Colon (tissue), 2 donors: ENCODE results near the gene CELA1.

ENCODE experiments used
- FAIRE-seq: peaks from 2 replicates; lab custom pipeline; 2012; peaks lifted over from hg19 to GRCh38; lab: Jason Lieb, UNC
- donor health status: control.
- donor health status: control.

CELA1 gene

DNA sequence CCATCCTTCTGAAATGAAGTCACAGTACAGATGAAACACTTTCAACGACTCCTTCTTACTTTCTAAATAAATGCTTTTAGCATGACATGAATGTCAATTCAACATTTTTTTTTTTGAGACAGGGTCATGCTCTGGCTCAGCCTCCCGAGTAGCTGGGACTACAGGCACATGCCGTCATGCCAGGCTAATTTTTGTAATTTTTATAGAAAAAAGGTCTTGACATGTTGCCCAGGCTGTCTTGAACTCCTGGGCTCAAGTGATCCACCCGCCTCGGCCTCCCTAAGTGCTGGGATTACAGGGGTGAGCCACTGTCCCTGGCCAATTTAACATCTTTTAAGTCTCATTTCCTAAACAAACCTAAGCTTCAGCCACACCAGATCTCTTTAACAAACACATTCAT lies 28.4 kb upstream of the CELA1 start:
- FAIRE-seq: no peak

DNA sequence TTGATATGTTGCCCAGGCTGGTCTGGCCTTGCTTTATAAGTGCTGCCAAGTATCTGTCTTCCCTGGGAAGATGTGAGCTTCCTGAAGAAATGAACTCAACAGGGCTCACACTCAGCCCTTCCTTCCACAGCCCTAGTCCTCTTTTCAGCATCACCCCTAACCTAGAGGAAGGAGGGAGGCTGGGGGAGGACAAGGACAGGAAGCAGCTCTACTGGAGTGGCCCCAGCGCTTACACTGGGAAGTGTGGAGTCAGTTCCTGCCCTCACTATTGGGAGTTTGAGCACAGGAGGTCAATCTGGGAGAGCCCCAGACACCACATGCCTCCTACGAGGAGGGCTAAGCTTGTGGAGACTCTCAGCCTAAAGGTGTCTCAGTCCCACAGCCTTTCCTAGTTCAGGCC lies 27.9 kb upstream of the CELA1 start:
- no peak for FAIRE-seq

DNA sequence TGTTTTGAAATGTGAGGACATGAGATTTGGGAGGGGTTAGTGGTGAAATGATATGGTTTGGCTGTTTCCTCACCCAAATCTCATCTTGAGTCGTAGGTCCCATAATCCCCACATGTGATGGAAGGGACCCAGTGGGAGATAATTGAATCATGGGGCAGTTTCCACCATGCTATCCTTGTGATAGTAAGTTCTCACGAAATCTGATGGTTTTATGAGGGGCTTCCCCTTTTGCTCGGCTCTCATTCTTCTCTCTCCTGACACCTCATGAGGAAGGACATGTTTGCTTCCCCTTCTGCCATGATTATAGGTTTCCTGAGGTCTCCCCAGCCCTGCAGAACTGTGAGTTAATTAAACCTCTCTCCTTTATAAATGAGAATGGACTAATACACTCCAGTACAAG lies 26.7 kb upstream of the CELA1 start:
- no peak for FAIRE-seq

DNA sequence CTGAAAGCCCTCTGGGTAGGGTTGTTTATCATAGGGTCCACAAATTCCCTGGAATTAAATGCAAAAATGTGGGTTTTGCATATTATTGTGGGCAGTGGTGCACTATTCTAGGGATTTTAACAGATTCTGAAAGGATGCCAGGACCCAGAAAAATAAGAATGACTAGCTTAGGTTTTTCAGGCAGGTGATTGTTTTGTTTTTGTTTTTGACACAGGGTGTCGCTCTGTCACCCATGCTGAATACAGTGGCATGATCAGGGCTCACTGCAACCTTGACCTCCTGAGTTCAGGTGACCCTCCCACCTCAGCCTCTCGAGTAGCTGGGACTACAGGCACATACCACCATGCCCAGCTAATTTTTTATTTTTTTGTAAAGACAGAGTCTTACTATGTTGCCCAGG lies 25.5 kb upstream of the CELA1 start:
- FAIRE-seq: no peak

DNA sequence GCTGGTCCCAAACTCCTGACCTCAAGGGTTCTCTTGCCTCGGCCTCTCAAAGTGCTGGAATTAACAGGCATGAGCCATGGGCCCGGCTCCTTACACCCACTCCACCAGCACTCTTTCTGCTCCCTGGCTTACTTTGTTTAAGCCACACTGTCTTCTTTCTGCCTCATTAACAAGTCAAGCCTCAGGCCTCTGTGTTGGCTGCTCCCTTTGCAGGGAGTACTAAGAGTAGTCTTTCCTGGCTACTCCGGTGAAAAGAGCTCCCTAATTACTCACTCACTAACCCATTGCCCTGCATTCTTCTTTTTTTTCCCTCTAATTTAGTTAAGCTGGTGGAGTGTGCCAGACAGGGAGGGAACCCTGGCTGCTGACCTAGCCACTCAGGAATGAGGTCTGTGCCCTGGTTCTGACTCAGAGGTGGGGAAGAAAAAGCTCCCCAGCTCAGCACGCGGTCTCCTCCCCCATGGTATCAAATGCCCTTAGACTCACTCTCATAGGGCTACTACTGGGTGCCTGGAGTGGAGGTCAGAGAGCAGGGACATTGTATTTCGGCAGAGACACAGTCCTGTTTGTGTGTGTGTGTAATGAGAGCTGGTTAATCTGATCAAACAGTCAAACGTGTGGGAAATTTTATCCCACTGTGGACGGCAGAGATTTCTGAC lies 24.9 kb upstream of the CELA1 start:
- FAIRE-seq: no peak

DNA sequence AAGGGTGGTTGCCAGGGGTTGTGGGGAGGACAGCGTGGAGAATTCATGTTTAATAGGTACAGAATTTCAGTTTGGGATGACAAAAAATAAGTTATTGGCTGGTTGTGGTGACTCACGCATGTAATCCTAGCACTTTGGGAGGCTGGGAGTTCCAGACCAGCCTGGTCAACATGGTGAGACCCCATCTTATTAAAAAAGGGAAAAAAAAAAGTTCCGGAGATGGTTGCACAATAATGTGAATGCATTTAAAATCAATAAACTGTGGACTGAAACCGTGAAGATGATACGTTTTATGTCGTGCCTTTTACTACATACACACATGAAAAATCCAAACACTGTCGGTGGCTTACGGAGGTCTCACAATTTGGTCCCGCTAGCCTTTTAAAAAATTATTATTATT lies 24.2 kb upstream of the CELA1 start:
- no peak for FAIRE-seq

DNA sequence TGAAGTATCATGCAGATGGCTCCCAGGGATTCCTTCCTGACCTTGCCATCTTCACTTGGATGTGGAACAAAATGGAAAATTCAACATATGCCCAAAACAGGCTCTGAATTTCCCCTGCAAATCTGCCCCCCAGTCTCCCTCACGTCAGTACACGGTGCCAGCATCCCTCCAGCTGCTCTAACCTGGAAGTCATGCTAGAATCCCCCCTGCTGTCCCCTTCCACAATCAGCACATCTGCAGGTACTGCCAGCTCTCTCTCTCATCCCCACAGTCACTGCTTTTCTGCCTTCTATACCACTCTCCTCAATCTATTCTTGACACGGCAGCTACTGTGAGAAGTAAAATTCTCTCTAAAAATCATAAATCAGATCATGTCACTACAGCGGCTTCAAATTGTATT lies 23.1 kb upstream of the CELA1 start:
- FAIRE-seq: no peak

DNA sequence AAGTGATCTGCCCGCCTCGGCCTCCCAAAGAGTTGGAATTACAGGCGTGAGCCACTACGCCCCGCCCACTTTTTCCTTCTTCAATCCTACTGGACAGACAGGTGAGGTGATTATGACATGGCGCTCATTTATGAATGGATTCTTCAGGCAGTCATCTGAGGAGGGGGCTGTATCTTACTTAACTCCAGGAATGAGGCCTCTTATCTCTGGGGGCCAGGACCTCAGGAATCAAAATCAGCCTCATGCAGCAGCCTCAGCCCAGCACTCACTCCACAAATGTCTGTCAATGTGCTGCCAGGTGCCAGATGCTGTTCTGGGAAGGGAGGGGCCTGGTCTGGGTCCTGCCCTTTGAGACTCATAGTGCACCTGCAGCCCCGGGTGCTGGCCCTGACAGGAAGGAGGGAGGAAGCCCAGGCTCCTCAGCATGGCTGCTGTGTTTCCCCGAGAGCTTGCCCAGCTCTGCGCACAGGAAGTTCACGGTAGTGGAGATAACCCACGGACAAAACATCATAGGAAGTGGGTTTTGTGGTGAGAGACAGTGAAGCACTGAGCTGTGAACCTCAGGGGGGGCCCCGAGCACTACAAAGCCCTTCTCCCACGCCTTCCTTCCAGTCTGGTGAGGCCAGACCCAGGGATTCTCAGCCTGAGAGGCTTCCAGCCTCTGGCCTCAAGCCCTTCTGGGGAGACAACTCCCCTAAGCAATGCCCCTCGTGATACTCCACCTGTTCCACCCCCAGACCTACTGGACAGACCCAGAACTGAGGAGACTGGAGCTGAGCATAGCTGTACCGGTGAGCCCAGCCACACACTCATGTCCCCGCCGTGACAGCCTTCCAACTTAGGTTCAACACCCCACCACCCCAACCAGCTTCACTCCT lies 22.4 kb upstream of the CELA1 start:
- no peak for FAIRE-seq

DNA sequence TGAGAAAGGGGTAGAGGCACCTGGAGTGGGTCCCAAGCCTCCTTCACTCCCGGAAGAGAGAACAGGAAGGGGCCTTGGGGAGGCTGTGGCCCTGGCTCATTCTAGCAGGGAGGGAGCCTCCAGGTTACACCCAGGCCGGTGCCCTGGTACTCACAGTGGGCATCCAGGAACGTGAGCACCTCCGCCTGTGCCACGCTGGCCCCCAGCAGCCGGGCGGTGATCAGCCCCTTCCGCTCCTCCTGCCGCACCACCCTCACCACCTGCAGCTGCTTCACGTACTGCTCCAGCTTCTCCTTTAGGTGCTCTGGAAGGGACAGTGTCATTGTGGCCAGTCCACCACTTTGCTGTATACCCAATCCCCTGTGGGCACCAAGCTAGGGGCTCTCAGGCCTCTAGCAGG lies 18.8 kb upstream of the CELA1 start:
- no peak for FAIRE-seq

DNA sequence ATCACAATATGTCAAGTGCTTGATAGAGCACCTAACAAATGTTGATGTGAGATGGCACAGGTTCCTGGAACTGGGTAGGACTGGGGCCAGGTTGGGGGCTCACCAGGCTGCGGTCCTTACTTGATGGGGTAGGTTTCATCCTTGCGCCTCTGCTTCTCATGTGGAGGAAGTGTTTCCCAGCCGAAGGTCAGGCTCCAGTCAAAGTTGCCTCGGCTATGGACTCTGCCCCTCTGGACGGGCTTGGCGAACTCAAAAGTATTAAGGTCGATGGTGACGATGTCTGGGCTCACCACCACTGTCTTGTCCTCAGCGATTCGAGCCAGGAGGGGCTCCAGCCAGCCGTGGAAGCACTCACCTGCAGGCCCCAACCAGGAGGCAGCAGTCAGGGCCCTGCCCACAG lies 17.5 kb upstream of the CELA1 start:
- no peak for FAIRE-seq

DNA sequence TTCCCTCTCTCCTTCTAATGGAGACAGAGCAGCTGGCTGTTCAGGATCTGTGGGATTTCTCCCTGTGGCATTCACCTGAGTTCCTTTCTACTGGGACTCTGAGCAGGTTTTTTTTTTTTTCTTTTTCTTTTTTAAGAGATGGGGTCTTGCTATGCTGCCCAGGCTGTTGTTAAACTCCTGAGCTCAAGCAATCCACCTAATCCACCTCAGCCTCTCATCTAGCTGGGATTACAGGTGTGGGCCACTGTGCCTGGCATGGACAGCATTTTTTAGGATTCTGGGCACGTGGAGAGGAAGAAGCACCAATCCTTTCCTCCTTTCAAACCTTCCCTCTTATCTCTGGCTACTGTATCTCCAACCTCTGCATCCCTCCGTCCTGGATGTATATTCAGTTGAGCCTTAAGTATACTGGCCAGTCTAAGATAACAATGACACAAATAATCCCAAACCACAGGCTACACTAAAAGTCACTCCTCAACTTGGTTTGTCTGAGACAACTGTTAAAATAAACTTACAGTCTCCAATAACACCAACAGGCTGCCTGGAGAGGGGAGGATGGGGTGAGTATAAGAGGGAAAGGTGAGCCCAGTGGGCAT lies 16.4 kb upstream of the CELA1 start:
- no peak for FAIRE-seq

DNA sequence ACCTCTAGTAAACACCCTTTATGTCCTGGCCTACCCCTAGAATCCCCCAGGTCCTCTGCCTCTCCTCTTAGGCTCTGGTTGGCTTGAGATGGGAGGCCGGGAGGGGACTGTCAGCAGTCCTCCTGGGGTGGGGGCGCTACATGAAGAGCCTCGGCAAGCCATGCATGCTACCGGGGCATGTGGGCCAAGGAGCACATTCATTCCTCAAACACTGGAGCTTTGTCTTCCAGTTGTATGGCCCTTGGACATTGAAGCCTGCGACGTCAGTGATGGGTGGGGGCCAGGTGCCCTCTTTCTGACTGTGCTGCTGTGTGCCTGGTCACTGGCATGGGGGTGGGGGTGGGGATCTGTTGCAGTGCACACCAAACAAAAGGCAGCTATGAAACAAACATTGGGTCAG lies 15.8 kb upstream of the CELA1 start:
- FAIRE-seq: no peak

DNA sequence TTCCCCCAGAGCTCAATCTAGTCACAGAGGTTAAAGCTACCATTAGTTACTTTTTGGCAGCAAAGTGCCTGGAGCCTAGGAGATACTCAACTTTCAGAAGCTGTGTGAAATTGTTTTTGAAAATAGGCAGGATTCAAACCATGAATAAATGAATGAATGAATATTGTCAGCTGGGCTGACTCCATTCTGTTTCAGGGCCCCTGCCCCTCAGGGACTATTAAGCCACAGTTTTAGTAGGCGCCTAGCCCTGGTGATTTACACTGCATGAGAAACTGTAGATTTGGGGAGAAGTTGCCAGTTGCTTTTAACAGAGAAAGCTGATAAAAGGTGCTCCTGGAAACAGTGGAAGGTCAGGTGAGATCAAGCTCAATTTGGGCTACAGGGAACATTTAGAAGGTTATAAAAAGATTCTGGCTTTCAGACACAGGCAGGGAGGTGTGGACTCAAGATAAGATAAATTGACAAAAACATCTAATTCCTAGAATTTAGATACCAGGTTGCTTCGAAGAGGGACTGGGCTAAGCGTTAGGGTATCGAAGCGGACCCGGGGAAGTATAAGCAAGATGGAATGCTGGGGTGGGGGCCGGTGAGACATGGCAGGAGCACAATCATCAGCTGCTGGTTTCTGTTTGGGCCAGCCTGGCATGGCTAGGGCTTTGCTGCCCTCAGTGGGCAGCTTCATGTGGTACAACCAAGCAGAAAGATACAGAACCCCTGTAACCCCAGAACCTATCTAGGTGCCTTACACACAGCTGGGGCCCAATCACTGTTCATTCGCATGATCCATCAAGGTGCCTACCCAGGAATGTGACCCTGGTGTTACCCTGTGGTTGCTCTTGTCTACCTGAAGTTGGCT lies 14.9 kb upstream of the CELA1 start:
- no peak for FAIRE-seq

DNA sequence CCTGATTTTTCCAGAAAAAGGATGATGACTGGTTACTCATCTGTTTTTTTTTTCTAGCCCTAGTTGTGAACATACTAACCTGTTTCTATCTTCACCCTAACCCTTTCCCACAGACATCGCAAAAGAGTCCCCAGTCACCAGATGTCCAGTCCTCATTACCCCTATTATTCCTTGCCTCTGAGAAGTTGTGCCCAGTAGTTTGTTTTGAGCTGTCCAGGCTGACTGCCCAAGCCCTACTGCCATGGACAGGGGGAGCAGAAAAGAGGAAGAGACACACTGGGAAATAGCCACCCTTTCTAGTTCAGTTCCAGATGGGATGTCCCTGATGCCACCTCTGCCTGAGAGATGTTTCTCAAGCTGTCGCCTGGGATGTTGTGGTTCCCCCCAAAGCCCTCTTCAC lies 13.8 kb upstream of the CELA1 start:
- FAIRE-seq: no peak

DNA sequence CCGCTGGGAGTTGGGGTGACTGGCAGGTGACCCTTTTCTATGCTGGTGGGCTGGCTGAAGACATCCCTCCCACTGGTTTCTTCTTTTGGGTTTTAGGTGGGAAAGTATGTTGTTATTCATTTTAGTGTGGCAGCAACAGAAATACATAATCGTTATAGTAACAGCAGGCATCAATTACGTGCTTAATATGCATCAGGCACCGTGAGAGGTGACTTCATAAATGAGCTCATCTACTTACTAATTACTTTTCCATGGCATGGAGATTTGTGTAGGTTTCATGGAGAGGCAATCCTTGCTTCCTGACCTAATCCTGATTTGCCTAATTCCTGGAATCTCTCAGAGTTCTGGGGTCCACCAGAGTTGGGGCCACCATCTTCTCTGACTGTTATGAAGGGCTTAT lies 13.4 kb upstream of the CELA1 start:
- FAIRE-seq: no peak

DNA sequence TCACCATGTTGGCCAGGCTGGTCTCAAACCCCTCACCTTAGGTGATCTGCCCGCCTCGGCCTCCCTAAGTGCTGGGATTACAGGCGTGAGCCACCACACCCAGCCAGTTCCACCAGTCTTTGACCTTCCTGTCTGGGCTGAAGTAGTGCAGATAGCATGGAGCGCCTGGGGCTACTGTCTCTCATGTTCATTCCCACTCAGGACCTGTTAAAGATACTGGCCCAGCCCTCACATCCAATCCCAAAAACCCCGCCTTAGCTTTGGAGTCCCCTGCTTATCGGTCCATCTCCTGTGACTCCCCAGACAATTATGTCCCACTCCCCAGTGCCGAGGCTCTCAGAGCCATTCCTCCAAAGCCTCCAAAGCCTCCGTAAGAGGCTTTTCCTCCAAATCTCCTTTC lies 12.0 kb upstream of the CELA1 start:
- no peak for FAIRE-seq

DNA sequence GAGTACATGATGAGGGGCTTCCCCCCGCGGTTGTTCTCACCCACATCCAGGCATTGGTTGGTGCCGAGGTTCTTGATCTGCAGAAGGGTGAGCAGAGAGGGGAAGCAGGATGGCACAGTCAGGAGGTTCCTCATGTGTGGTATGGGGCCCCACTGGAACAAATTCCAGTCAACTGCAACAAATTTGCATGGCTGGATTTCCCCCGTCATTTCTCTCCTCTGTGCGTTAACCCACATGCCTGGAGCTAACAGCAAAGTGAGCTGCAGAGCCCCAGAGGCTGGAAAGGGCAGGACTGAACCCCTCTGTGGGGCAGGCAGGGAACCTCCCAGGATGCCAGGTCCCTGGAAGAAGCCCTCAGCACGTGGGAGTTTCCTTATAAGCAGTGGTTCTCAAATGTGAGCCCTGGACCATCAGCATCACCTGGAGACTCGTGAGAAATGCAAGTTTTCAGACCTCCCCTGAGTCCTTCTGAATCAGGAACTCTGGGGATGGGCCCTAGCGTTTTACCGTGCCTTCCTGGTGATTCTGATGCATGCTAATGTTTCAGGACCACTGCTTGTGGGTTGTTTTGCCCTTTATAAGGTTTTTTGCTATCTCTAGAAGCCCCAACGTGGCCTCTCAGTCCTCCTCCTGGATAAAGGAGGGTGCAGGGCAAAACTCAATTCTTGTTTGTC lies 11.0 kb upstream of the CELA1 start:
- no peak for FAIRE-seq

DNA sequence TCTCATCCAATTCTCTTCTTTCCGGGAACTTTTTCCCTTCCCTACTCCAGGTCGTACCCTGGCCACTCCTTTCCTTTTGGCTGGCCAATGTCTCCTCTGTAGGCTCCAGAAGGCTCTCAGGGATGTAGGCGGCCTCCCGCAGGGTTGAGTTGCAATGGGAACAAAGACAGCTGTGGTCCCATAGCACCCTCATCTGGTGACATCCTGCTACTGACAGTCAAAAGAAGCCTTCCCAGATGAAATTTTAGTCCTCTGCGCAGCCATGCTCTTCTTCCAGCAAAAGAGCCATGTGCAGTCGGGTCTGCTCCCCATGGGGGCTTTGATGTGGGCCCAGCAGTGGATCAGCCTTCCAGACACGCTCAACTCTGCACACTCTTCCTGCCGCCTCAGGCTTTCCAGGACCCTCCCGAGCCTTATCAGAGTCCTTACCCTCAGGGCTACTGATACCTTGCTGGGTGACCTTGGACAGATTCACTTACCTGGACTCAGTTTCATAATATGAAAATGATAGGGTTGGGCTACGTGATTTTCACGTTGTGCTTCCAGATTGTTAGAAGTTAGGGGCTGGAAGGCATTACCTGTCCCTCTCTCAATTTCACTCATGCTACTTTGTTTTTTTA lies 5.5 kb upstream of the CELA1 start:
- no peak for FAIRE-seq

DNA sequence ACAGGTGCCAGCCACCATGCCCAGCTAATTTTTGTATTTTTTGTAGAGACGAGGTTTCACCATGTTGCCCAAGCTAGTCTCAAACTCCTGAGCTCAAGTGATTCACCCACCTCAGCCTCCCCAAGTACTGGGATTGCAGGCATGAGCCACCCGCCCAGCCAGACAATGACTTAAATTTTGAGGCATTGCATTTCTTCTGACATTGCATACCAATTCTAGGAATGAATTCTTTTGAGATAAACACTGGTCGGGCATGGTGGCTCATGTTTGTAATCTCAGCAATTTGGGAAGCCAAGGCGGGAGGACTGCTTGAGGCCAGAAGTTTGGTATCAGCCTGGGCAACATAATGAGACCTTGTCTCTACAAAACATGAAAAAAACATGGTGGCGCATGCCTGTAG lies 2.5 kb upstream of the CELA1 start:
- FAIRE-seq: no peak

DNA sequence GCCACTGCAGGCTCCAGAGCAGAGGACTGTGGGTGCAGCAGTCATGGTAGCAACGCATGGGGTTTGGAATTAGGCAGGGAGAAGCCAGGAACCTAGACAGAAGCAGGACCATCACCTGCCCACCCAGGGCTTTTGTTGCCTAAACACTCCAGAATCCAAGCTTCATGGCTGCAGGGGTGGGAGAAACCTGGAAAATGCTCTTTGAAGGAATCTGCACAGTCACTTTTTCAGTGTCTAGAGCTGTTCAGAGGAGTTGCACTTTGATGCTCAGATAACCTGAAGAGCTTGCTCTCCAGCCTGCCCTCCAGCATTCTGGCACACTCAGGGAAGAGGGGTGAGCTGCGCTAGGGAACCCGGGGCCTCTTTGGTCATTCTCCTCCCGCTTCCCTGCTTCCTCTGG lies 1.6 kb upstream of the CELA1 start:
- FAIRE-seq: no peak

DNA sequence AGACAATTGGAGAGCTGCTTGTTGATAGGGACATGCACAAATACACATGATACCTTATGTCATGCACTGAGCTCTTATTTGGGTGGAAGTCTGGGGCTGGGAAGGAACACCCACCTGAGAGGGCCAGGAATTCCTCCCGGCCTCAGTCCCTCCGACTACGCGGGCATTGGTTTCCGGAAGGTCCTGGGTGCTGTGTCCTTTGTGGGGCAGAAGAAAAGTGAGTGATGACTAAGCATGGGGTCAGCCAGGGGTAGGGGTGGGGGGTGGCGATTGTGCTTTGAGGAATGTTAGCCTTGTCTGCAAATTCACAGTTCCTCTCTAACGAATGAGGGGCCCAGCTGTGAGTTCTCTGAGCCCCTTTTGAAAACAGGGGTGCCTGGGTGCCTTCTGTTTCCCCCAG lies 798 bp downstream of the CELA1 start:
- no peak for FAIRE-seq

DNA sequence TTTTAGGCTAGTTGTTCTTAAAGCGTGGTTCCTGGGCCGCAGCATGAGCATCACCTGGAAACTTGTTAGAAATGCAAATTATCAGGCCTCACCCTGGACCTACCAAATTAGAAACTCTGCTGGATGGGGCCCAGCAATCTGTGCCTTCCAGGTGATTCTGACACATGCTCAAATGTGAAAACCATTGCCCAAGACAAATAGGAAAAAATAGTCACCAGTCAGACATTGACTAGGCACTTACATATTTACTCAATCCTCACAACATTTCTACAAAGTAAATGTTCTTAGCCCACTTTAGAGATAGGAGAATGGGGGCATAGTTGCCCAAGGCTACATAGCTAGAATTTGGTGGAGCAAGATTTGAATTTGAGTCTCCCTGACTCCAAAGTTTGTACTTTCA lies 3.3 kb downstream of the CELA1 start:
- FAIRE-seq: no peak
